M059J (cell line): ENCODE results near the gene PRR11. TPM values are rescaled to one million over a fixed set of nuclear protein-coding genes. Genes with fewer than 3 reads are reported as not detected.
"Not testable (repeated sequence)": the region's sequence is repeated elsewhere in the genome, so short reads cannot be mapped to it uniquely, and the experiment has no call there.

Experiments used
- DNase-seq: peaks from one replicate; pipeline ENCODE4 v3.0.0-alpha.2; 2012; ENCODE audit warnings: low read depth
- total RNA-seq: library from RNA; depleted of rRNA; stranded (reverse); fragments of >200 nt; shearing (Covaris generic); gene quantifications from 2 replicates; pipeline ENCODE4 v1.2.3, GENCODE V29; 2014; rRNA removed

The PRR11 gene
- total RNA-seq = 18.7 and 28.1 TPM in 2 replicates

DNA sequence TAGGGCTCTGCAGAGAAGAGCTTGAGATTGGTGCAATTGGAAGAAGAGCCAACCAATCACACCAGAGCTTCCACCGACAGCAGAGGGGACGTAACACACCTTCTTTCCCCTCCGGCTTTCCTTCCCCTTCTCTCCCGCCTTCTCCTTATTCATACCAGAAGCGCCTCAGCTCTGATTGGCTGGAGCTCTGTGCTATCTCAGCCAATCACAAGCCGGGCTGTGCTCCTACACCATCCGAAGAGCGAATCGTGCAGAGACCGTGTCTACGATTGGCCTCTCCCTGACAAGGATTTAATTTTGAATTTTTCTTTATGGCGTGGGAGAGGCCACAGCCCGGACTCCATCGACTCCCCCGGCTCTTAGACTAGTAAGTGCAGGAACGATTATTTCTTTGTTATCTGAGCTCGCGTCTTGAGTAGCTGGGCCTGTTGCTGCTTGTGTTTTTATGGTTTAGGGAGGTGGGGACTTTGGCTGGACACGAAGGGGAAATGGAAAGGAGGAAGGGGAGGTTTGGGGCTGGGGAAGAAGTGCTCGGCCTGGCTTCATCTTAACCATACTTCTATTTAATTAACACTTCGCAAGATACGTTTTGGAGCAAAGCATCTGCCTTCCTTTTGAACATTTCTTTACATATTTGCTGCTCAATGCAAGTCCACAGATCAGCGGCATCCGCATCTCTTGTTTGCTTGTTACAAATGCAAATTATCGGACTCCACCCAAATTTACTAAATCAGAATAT lies at the start of gene PRR11:
Gene PRR11, plus strand, starts transcription at position 308 of the 739 bp plus-strand sequence. CDS start 14,007 bp downstream, outside the sequence.
- DNase-seq = peak; percentile 100

GRCh38 chr17:59105852-59106462 lies 49.6 kb upstream of the PRR11 start:
- DNase-seq = peak; percentile 64

DNA sequence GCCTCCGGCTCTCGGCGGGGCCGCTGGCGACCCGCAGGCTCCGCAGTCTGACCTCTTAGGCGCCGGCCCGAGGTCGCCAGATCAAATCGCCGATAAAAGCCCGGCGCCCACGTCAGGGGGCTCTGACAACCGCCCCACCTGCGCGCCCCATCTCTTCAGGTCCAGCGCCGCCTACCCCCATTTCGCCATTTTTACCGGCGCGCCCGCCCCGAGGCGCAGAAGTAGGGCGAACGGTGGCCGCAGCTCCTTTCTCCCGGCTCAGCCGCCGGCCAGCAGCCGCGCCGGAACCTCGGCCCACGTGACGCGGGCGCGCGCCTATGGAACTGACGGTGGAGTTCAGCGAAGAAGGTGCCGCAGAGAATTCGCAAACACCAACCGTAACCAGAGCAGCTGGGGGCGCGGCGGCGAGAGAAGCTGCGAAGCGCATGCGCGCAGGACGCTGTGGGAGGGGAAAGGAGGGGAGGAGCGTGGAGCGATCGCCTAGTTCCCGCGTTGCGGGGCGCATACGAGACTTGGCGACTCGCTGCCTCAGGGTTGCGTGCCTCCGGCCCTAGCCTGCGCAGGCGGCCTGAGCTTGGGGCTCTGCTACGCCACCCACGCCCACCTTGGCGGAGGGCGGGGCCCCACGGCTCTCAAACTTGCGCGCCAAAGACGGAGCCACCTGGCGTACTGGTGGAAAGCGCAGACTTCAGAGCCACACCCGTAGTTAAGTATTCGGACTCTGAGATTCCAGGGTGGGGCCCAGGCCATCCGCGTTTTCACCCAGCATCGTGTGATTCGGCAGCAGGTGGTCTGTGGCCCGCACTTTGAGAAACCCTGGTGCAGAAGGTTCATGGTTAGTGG lies 48.9 kb upstream of the PRR11 start, which contains the start of gene TRIM37:
Gene TRIM37, minus strand, starts transcription at position 418 of the 843 bp plus-strand sequence. CDS start 419 bp downstream, outside the sequence.
- DNase-seq = peak; percentile 97

DNA sequence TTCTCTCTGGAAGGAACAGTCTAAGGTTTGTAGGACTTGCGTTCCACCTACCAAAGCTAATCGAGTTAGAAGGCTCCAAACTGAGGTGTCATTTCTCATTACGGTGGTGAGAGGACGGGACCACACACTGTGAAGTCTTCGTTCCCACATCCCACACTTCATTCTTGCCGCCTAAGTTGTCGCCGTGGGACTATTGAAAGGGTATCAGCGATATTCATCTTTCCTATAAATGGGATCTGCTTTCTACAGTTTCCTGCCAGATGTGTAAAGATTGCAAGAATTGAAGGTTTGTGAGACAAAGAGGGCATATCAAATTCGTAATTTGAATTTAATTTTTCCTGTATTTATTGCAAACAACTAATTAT lies 48.3 kb upstream of the PRR11 start:
- no peak for DNase-seq

DNA sequence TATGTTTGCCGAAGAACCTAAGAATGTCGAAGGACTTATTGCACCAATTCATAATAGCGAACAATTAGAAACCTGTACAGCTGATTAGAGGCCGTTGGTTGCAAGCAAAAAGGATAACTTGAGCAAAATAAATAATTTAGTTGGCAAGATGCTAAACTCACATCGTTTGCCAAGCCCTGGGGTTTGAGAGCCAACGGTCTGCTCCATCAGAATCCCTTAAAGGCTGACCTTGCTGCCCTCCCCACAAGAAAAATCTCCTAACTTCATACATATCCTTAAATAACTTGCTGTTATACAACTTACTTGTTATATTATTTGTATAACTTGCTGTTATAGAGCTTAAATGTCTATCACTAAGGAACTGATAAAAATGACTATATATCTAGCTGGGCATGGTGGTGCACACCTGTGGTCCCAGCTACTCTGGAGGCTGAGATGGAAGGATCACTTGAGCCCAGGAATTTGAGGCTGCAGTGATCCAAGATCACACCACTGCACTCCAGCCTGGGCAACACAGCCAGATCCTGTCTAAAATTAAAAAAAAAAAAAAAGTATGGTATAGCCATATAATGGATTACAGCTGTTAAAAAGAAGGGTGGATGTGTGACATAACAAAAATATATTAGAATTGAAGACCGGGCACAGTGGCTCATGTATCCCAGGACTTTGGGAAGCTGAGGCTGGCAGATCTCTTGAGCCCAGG lies 47.0 kb upstream of the PRR11 start:
- no peak for DNase-seq

GRCh38 chr17:59110973-59111372 lies 44.6 kb upstream of the PRR11 start:
- DNase-seq = no peak

GRCh38 chr17:59111539-59111938 lies 44.0 kb upstream of the PRR11 start:
- DNase-seq = no peak

DNA sequence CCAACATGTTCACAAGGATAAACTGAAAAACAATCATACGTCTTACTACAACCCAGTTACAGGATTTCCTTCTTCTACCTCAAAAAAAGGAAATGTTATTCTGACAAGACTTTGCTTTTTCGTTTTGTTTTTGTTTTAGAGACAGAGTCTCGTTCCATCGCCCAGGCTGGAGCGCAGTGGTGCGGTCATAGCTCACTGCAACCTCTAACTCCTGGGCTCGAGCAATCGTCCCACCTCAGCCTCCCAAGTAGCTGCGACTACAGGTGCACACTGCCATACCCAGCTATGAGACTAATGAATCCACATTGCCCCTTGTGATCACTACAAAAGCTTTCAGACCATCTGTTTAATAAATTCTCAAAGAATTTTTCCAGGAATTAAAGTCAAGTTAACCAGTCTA lies 40.1 kb upstream of the PRR11 start:
- DNase-seq = no peak

DNA sequence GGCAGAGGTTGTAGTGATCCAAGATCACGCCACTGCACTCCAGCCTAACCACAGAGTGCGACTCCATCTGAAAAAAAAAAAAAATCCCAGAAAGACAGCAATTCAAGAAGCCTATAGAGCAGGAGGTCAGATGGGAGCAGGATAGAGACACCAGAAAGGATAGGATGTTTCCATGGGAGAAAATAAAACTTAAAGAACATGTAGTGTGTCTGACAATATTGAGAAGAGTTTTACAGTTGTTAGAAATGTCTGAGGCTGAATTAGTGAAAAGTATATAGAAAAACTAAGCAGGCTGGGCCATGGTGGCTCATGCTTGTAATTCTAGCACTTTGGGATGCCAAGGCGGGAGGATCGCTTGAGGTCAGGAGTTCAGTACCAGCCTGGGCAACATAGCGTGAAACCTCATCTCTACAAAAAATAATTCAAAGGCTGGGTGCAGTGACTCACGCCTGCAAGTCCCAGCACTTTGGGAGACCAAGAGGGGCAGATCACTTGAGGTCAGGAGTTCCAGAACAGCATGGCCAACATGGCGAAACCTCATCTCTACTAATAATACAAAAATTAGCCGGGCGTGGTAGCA lies 33.6 kb upstream of the PRR11 start:
- peak; percentile 75 for DNase-seq

DNA sequence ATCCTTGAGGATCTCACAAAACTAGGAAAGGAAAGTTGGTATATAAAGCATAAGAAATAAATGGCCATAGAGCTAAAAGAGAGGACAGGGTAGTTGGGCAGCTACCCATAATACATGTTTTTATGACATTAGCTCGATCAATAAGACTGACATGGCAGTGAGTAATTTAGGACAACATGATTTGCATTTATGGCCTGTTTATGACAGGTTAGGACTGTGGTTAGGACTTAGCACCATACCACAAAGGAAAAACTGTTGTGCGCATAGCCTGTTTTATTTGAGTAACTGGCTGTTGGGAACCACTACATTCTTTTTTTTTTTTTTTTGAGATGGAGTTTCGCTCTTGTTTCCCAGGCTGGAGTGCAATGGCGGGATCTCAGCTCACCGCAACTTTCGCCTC lies 30.9 kb upstream of the PRR11 start:
- DNase-seq = peak; percentile 10

DNA sequence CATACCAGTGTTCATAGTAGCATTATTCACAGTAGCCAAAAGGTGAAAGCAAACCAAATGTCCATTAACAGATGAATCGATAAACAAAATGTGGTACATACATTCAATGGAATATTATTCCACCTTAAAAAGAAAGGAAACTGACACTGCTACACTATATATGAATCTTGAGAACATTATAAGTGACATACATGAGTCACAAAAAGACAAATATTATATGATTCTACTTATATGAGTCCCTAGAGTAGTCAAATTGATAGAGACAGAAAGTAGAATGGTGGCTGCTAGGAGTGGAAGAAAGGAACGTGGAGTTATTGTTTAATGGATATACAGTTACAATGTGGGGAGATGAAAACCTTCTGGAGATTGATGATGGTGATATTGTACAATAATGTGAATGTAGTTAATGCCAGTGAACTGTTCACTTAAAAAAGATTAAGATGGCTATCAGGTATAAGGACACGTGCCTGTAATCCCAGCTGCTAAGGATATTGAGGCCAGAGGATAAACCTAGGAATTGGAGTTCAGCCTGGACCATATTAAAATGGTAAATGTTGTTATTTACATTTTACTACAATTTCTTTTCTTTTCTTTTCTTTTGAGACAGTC lies 28.6 kb upstream of the PRR11 start:
- no peak for DNase-seq

- no peak for DNase-seq
These were observed 25.7 kb upstream of the PRR11 start for GRCh38 chr17:59129814-59130213.

DNA sequence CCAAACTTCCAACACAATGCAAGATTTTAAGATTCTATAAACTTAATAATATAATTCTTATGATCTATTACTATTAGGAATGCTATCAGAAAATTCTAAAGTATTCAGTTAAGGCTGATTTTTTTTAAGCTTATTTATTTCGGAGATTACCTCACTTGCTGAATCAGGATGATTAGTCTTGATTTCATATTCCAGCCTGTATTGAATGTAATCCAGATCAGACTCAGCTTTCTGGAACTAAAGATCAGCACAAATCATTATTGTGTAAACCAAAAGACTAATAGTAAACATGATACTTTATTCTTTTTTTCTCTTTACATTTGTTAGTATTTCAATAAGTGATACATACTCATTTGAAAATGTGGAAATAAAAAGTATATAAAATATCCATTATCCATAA lies 24.4 kb upstream of the PRR11 start:
- no peak for DNase-seq

DNA sequence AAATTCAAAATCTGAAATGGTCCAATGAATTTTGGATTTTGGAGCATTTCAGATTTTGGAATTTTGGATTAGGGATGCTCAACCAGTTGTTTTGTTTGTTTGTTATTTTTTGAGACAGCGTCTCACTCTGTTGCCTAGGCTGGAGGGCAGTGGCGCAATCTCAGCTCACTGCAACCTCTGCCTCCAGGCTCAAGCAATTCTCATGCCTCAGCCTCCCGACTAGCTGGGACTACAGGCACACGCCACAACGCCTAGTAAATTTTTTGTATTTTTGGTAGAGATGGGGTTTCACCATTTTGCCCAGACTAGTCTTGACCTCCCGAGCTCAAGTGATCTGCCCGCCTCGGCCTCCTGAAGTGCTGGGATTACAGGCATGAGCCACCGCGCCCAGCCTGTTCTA lies 17.2 kb upstream of the PRR11 start:
- not testable (repeated sequence) for DNase-seq

DNA sequence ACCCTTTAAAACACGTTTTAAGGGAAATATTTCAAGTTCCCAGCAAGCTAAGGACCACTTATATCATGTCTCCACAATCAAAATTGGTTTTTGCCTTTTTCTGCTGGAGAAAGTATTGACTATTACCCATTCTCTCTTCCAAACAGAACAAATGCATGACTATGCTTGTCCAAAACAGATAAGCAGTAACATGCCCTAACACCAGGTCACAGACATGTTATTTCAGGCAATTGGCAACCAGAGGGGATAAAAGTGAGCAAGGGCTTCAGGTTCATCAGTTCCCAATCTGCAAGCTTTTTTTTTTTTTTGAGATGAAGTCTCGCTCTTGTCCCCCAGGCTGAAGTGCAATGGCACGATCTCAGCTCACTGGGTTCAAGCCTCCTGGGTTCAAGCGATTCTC lies 15.6 kb upstream of the PRR11 start:
- DNase-seq = no peak

GRCh38 chr17:59141860-59142259 lies 13.7 kb upstream of the PRR11 start:
- DNase-seq = no peak

DNA sequence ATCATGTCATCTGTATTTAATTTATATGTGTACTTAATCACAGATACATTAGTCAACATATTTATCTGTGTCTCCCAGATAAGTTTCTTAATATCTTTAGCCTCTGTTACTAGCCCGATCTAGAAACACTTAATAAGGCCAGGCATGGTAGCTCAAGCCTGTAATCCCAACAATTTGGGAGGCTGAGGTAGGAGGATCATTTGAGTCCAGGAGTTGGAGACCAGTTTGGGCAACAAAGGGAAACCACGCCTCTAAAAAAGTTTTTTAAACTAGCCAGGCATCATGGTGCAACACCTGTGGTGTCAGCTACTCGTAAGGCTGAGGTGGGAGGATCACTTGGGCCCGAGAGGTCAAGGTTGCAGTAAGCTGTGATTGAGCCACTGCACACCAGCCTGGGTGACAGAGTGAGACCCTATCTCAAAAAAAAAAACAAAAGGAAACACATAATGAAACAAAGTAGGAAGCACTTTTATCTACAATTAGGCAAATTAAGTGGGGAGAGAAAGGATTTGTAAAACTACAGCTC lies 9.9 kb upstream of the PRR11 start:
- DNase-seq = no peak

DNA sequence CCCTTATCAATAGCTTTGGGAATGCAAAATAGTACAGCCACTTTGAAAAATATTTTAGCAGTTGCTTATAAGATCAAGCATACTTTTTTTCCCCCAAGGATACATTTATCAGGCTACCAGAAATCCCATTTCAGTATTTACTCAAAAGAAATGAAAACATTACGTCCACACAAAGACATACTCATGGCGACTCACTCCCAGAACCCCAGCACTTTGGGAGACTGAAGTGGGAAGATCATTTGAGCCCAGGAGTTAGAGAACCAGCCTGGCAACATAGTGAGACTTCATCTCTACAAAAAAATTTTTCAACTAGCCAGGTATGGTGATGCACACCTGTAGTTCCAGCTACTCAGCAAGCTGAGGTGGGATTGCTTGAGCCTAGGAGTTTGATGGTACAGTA lies 6.5 kb upstream of the PRR11 start:
- peak; percentile 68 for DNase-seq

DNA sequence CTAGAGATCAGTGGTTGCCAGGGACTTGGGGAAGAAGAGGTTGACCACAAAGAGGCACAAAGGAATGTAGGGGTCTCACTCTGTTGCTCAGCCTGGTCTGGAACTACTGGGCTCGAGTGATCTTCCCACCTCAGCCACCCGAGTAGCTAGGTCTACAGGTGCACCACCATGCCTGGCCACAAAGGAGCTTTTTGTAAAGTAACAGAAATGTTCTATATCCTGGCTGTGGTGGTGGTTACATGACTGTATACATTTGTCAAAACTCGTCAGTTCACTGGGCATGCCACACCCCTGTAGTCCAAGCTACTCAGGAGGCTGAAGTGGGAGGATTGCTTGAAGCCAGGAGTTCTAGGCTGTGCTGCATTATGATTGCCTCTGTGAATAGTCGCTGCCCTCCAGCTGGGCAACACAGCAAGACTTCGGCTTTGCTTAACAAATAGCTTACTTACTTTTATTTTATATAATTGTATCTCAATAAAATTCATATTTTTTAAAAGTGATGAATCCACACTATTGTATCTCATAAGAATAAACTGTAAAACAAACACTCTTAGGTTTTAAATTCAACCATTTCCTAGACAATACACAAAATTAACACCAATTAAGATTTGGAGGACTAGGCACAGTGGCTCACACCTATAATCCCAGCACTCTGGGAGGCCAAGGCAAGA lies 5.6 kb upstream of the PRR11 start:
- peak; percentile 30 for DNase-seq

- DNase-seq = no peak
These were observed 4.5 kb upstream of the PRR11 start for GRCh38 chr17:59151006-59151405.
